Stimulated activated naive CD8-positive, alpha-beta T cell treated with anti-CD3 and anti-CD28 coated beads, Interleukin-15, amount 100 ng/mL, for 72 hours (primary cell): ENCODE measurements around the gene FADS1.

ENCODE experiments used
- ATAC-seq: fragments of 150-1000 bp; cut with Tn5 transposase; 2 replicates; pipeline ENCODE4 v1.10.0; 2021; ENCODE audit warnings: mild to moderate bottlenecking, moderate library complexity
- DNase-seq, 2 donors: peaks; one replicate each; pipeline ENCODE4 v3.0.0; 2021 to 2022
- H3K27ac Mint-ChIP-seq, 2 donors: one replicate each; pipeline ENCODE4 v1.8.0; 2022; ENCODE audit warnings: mild to moderate bottlenecking in 2 of 2, mixed read lengths in 2 of 2, moderate library complexity in 2 of 2
- H3K27me3 Mint-ChIP-seq: one replicate; pipeline ENCODE4 v1.8.0; 2022; ENCODE audit warnings: mixed read lengths
- H3K4me1 Mint-ChIP-seq: one replicate; pipeline ENCODE4 v1.8.0; 2022; ENCODE audit warnings: mild to moderate bottlenecking, mixed read lengths
- H3K4me3 Mint-ChIP-seq, 2 donors: one replicate each; pipeline ENCODE4 v1.8.0; 2022; ENCODE audit warnings: mild to moderate bottlenecking in 2 of 2, mixed read lengths in 2 of 2, moderate library complexity in 1 of 2
- H3K9me3 Mint-ChIP-seq, 2 donors: one replicate each; pipeline ENCODE4 v1.8.0; 2022; ENCODE audit warnings: mixed read lengths in 2 of 2

Gene FADS1

GRCh38 chr11:61756452-61757212, 60.2 kb downstream of the FADS1 start:
- Mint-ChIP-seq H3K4me1 (peaks cover 42% of the 10 kb centered on the region), H3K9me3 (no peaks in the 10 kb centered on the region), H3K4me3 (peak overlapping the region; percentile 32 to 71), H3K27me3 (peaks cover 18% of the 10 kb centered on the region), H3K27ac (peak overlapping the region; percentile 88 to 94)
- peak; percentile 33 to 68 for DNase-seq
- ATAC-seq = peak; percentile 84

- Mint-ChIP-seq H3K4me3 (peak overlapping the region; percentile 32 to 71), H3K27me3 (peaks cover 23% of the 10 kb centered on the region), H3K4me1 (peaks cover 42% of the 10 kb centered on the region), H3K27ac (peak overlapping the region; percentile 88 to 94), H3K9me3 (no peaks in the 10 kb centered on the region)
- ATAC-seq (no peak), DNase-seq (no peak)
These were observed 60.7 kb downstream of the FADS1 start for GRCh38 chr11:61756147-61756451.

- Mint-ChIP-seq H3K27me3 (peaks cover 35% of the 10 kb centered on the region), H3K9me3 (no peaks in the 10 kb centered on the region), H3K27ac (no peak overlapping the region), H3K4me1 (peaks cover 42% of the 10 kb centered on the region), H3K4me3 (no peak overlapping the region)
- ATAC-seq (peak; percentile 24), DNase-seq (no peak)
These were observed 62.0 kb downstream of the FADS1 start for GRCh38 chr11:61754534-61755482.

- H3K9me3 Mint-ChIP-seq = no peaks in the 10 kb centered on the region
- DNase-seq (no peak), ATAC-seq (no peak)
These were observed 63.1 kb downstream of the FADS1 start for GRCh38 chr11:61753672-61754071.

GRCh38 chr11:61752925-61753521, 63.8 kb downstream of the FADS1 start:
- Mint-ChIP-seq H3K9me3 (no peaks in the 10 kb centered on the region), H3K4me1 (peaks cover 48% of the 10 kb centered on the region), H3K4me3 (peak overlapping the region; percentile 69 to 87), H3K27me3 (peaks cover 51% of the 10 kb centered on the region), H3K27ac (no peak overlapping the region)
- ATAC-seq = peak; percentile 2
- DNase-seq = no peak

More at GRCh38 chr11:61753672-61754071, 63.1 kb downstream of the FADS1 start:
- Mint-ChIP-seq H3K27ac (peak overlapping the region in 1 of 2 donors; percentile 55), H3K27me3 (peaks cover 47% of the 10 kb centered on the region), H3K4me1 (peaks cover 48% of the 10 kb centered on the region), H3K4me3 (peak overlapping the region; percentile 69 to 87)

- no peaks in the 10 kb centered on the region for H3K9me3 Mint-ChIP-seq
- DNase-seq = peak; percentile 50 to 70
- peaks cover 44% of the 10 kb centered on the region for H3K4me1 Mint-ChIP-seq
- H3K27me3 Mint-ChIP-seq = peaks cover 51% of the 10 kb centered on the region
- no peak within 1 kb of the TSS for H3K27ac Mint-ChIP-seq
- peak; percentile 74 for ATAC-seq
- peak within 1 kb of the TSS; percentile 71 to 87 for H3K4me3 Mint-ChIP-seq
These were observed 64.5 kb downstream of the FADS1 start, which contains the start of gene MYRF for GRCh38 chr11:61752117-61752924. MYRF (plus strand) TSS chr11:61752636; CDS start chr11:61752745, 109 bp downstream.

GRCh38 chr11:61751384-61751783, 65.4 kb downstream of the FADS1 start:
- H3K27ac Mint-ChIP-seq = no peak overlapping the region
- peaks cover 35% of the 10 kb centered on the region for H3K4me1 Mint-ChIP-seq
- no peak for DNase-seq
- peaks cover 51% of the 10 kb centered on the region for H3K27me3 Mint-ChIP-seq
- no peaks in the 10 kb centered on the region for H3K9me3 Mint-ChIP-seq
- ATAC-seq = no peak
- no peak overlapping the region for H3K4me3 Mint-ChIP-seq

GRCh38 chr11:61750631-61751273, 66.1 kb downstream of the FADS1 start:
- H3K27me3 Mint-ChIP-seq = peaks cover 51% of the 10 kb centered on the region
- H3K4me1 Mint-ChIP-seq = peaks cover 29% of the 10 kb centered on the region
- no peak overlapping the region for H3K27ac Mint-ChIP-seq
- no peak for ATAC-seq
- H3K9me3 Mint-ChIP-seq = no peaks in the 10 kb centered on the region
- no peak overlapping the region for H3K4me3 Mint-ChIP-seq
- no peak for DNase-seq
